ENCODE data around the gene GPR146.

- no peak for TF ChIP-seq TAF1 (IDR thresholded peaks at IDR 0.05; ENCODE audit: borderline replicate concordance, insufficient read depth, low read length)
- TF ChIP-seq REST (IDR thresholded peaks at IDR 0.05; ENCODE audit: insufficient read depth in 1 of 2, low read depth in 2 of 2, low read length in 2 of 2) = no peak
- no peak for TF ChIP-seq POLR2AphosphoS5 (IDR thresholded peaks at IDR 0.05; ENCODE audit: low read depth, low read length)
Measured at GRCh38 chr7:1103789-1104515, 59.6 kb downstream of the GPR146 start.

Data from PFSK-1 (cell line).